ENCODE results near the gene RERE.
"Not testable (repeated sequence)": the region's sequence is repeated elsewhere in the genome, so short reads cannot be mapped to it uniquely, and the experiment has no call there.

Gene RERE

DNA sequence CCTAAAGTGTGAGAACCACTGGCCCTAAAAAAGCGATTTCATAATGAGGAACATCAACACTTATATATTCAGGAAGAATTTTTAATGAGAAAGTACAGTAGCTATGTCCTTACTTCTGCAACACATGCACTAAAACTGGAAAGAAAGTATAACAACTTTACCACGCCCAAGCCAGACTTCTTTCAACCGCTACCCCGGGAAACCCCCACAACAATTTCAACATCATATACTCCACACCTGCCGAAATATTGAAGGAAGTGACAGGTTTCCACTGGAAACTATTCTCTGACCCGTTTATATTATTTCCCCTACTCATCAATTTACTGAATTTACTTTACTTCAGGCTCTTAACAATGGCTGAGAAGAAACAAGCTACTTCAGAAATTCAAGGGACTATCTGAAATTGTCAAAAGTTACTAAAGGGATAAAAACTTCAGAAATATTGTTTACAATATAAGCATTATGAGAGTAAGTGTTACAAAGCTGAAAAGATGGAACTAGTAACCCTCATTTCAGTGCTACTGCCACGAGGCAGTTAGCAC lies 193.7 kb downstream of the RERE start:
- in situ Hi-C loops (cut with MboI; ENCODE audit: low sequenced_read_pairs), result not testable (repeated sequence)

DNA sequence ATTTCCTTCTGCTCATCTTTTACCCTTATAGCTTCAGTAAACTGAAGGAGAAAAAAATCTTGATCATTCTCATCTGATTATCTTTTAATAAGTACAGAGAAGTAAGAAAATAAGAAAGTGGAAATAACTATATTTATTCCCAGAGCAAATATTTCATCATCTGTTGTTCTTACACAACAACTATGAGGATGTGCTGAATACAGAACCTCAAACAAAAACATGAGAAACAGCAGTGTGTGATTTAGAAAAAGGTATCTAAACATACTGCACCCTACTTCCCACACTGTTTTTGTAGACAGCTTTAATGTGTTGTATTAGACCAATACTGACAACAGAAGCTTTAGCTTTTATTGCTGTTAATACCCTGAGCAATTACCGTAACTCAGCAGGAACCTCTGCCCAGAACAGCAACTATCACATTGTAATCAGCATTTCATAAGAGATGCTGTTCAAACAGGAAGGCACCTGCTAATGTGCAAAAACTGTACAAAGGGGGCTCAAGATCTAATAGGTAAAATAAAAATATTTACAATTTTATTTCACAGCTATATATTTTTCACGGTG lies 195.6 kb downstream of the RERE start:
- in situ Hi-C loops (cut with MboI; ENCODE audit: low sequenced_read_pairs), result not testable (repeated sequence)

GRCh38 chr1:8621034-8621582 lies 196.3 kb downstream of the RERE start:
- in situ Hi-C loops (cut with MboI; ENCODE audit: low sequenced_read_pairs), result not testable (repeated sequence)

- in situ Hi-C loops (cut with MboI; ENCODE audit: low sequenced_read_pairs), result not testable (repeated sequence)
These were observed 197.4 kb downstream of the RERE start for GRCh38 chr1:8619917-8620502.

GRCh38 chr1:8619419-8619818 lies 198.0 kb downstream of the RERE start:
- in situ Hi-C loops (cut with MboI; ENCODE audit: low sequenced_read_pairs), result not testable (repeated sequence)

DNA sequence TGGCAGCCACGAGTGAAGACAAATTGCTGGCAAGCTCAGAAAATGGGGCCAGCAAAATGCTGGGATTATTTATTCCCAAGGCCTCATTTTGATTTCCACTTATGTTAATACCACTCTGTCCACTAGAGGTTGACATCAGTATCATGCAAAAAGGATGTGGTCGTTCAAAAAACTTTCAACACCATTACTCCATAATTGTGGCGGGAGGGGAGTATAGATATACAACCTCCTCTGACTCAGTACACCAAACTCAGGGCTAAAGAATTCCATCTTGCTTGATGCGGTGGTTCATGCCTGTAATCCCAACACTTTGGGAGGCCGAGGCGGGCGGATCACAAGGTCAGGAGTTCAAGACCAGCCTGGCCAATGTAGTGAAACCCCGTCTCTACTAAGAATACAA lies 200.6 kb downstream of the RERE start:
- in situ Hi-C loops (cut with MboI; ENCODE audit: low sequenced_read_pairs), result not testable (repeated sequence)

DNA sequence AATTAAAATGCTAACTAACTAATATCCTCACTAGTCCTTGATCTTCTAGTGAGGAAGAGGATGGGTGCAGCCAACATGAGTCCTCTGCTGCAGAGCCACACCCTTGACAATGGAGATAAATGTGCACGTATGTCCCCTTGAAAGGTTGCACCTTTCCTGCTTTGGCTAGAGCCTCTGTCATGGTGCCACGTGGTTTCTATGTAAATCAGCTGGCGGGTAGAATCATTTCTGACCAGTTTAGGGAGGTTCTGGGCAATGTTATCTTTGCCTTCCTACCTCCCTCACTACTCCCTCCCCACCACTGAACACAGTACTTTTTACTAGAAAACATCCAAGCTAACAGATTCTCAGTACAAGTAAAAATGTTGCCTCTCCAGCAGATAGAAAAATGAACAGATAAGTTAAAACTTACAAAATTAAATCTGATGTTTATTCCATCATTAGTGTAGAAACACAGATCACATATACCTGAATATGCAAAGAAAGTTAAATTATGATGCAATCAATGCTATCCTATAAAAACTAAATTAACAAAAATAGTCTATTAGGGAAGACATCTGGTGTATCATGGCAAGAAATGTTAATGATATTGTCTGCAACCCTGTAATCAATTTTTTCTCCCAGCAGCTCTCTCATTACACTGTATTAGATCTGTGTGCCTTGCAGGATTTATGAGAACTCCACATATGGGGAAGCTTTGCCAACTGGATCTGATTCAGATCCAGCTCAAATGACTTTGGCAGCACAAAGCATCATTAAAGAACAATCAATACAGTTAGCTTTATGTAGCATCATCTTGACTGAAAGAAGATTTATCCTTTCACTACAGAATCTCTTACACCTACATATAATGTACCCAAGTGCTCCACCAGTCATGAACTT lies 205.6 kb downstream of the RERE start:
- in situ Hi-C loops (cut with MboI; ENCODE audit: low sequenced_read_pairs), result not testable (repeated sequence)

- in situ Hi-C loops (cut with MboI; ENCODE audit: low sequenced_read_pairs), result no loop called here
These were observed 209.5 kb downstream of the RERE start for GRCh38 chr1:8607906-8608305.

GRCh38 chr1:8604041-8604945 lies 213.1 kb downstream of the RERE start:
- in situ Hi-C loops (cut with MboI; ENCODE audit: low sequenced_read_pairs), result no loop called here

DNA sequence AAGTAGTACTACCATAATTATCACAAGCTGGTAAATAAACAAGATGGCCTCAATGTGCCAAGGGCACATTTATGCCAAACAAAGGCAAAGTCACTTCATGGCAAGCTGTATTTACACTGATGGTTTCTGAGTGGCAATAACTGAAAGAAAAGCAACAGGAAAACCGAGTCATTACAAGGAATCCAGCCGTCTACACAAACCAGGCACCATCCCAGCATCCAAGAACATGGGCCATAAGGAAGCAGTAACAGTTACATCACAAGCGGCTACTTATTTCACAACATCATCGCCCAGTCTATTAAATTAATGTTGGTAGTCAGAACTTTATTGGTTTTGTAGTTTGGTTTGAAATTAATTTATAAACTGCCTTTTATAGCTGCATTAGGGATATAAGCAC lies 214.2 kb downstream of the RERE start:
- in situ Hi-C loops (cut with MboI; ENCODE audit: low sequenced_read_pairs), result no loop called here

GRCh38 chr1:8602471-8603219 lies 214.8 kb downstream of the RERE start:
- in situ Hi-C loops (cut with MboI; ENCODE audit: low sequenced_read_pairs), result no loop called here

- in situ Hi-C loops (cut with MboI; ENCODE audit: low sequenced_read_pairs), result no loop called here
These were observed 217.1 kb downstream of the RERE start for GRCh38 chr1:8600336-8600735.

GRCh38 chr1:8599646-8600212 lies 217.7 kb downstream of the RERE start:
- in situ Hi-C loops (cut with MboI; ENCODE audit: low sequenced_read_pairs), result no loop called here

GRCh38 chr1:8598783-8599182 lies 218.7 kb downstream of the RERE start:
- in situ Hi-C loops (cut with MboI; ENCODE audit: low sequenced_read_pairs), result no loop called here

- in situ Hi-C loops (cut with MboI; ENCODE audit: low sequenced_read_pairs), result no loop called here
These were observed 219.2 kb downstream of the RERE start for GRCh38 chr1:8598060-8598724.

DNA sequence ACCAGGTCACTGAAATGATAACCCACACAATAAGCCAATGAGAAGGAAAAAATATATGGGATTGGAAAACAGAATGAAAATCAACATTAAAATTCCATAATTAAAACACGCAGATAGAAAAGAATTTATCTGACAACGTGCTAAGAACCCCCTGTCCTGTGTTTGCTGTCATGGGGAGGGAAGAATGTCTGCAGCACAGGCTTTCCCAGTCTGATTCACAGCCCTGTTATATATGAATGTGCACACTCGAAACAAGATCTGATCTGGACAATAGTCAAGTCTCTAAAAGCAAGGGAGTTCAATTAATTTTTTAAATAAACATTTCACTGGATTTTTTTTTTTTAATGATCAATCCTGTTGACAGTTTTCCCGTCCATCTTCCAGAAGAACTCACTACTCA lies 220.0 kb downstream of the RERE start:
- in situ Hi-C loops (cut with MboI; ENCODE audit: low sequenced_read_pairs), result no loop called here

- in situ Hi-C loops (cut with MboI; ENCODE audit: low sequenced_read_pairs), result no loop called here
These were observed 221.5 kb downstream of the RERE start for GRCh38 chr1:8595941-8596340.

DNA sequence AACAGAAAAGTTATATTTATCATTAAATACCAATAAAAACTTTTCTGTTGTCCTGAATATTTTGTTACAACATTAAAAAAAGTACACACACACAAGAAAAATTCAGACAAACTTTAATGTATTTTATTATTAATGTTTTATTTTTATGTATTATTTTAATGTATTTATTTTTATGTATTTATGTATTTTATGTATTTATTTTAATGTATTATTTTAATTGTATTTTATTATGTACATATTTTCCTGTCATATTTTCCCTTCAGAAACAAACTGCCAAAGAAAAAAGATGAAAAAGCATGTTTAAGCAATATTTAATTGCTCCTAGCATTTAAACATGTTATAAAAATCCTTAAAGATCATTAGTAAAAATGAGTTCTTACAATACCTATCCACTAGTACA lies 222.1 kb downstream of the RERE start:
- in situ Hi-C loops (cut with MboI; ENCODE audit: low sequenced_read_pairs), result no loop called here

DNA sequence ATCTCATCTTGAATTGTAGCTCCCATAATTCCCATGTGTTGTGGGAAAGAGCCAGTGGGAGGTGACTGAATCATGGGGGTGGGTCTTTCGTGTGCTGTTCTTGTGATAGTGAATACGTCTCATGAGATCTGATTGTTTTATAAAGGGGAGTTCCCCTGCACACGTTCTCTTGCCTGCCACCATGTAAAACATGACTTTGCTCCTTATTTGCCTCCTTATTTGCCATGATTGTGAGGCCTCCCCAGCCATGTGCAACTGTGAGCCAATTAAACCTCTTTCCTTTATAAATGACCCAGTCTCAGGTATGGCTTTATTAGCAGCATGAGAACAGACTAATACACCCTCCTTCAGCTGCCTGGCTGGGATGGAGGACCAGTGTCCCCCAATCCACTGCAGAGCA lies 224.1 kb downstream of the RERE start:
- in situ Hi-C loops (cut with MboI; ENCODE audit: low sequenced_read_pairs), result not testable (repeated sequence)
